Colon (tissue), 2 donors: ENCODE data around the gene TDP2.
"Not testable (repeated sequence)": the region's sequence is repeated elsewhere in the genome, so short reads cannot be mapped to it uniquely, and the experiment has no call there.

Source experiments
- FAIRE-seq: peaks from 2 replicates; lab custom pipeline; 2012; peaks lifted over from hg19 to GRCh38; lab: Jason Lieb, UNC
- donor health status: control.
- donor health status: control.

Gene TDP2

GRCh38 chr6:24678792-24679352 lies 12.2 kb upstream of the TDP2 start:
- not testable (repeated sequence) for FAIRE-seq

GRCh38 chr6:24673625-24674024 lies 6.9 kb upstream of the TDP2 start:
- no peak for FAIRE-seq

- FAIRE-seq: no peak
Measured at GRCh38 chr6:24672620-24673182, 6.0 kb upstream of the TDP2 start.

GRCh38 chr6:24671077-24671476 lies 4.4 kb upstream of the TDP2 start:
- not testable (repeated sequence) for FAIRE-seq

- not testable (repeated sequence) for FAIRE-seq
Measured at GRCh38 chr6:24670492-24670891, 3.8 kb upstream of the TDP2 start.

- FAIRE-seq: no peak
Measured at GRCh38 chr6:24668997-24669361, 2.3 kb upstream of the TDP2 start.

GRCh38 chr6:24668066-24668996 lies 1.6 kb upstream of the TDP2 start:
- not testable (repeated sequence) for FAIRE-seq

GRCh38 chr6:24667378-24667803 lies 692 bp upstream of the TDP2 start:
- no peak for FAIRE-seq

- FAIRE-seq: no peak
Measured at GRCh38 chr6:24666097-24666640, 530 bp downstream of the TDP2 start.

GRCh38 chr6:24664046-24664987 lies 2.4 kb downstream of the TDP2 start:
- no peak for FAIRE-seq

GRCh38 chr6:24663189-24663588 lies 3.5 kb downstream of the TDP2 start:
- no peak for FAIRE-seq

- no peak for FAIRE-seq
Measured at GRCh38 chr6:24662236-24662635, 4.5 kb downstream of the TDP2 start.

GRCh38 chr6:24661759-24662158 lies 4.9 kb downstream of the TDP2 start:
- FAIRE-seq: not testable (repeated sequence)

GRCh38 chr6:24660105-24660504 lies 6.6 kb downstream of the TDP2 start:
- no peak for FAIRE-seq

GRCh38 chr6:24659561-24659960 lies 7.1 kb downstream of the TDP2 start:
- FAIRE-seq: no peak

GRCh38 chr6:24658573-24659560 lies 7.8 kb downstream of the TDP2 start:
- FAIRE-seq: no peak

GRCh38 chr6:24655215-24655614 lies 11.5 kb downstream of the TDP2 start:
- FAIRE-seq: no peak

- no peak for FAIRE-seq
Measured at GRCh38 chr6:24650365-24650764, 16.3 kb downstream of the TDP2 start.

- no peak for FAIRE-seq
Measured at GRCh38 chr6:24649691-24650090, 17.0 kb downstream of the TDP2 start.

GRCh38 chr6:24648276-24648675 lies 18.4 kb downstream of the TDP2 start:
- FAIRE-seq: no peak

GRCh38 chr6:24646771-24647170 lies 19.9 kb downstream of the TDP2 start:
- no peak for FAIRE-seq
